Activated T-cell treated with anti-CD3 and anti-CD28 coated beads, Interleukin-2, amount 50 U/mL, for 72 hours (primary cell): ENCODE results near the gene DOP1B. TPM values are rescaled to one million over a fixed set of nuclear protein-coding genes. Genes with fewer than 3 reads are reported as not detected.

Experiments used
- ATAC-seq, 2 donors: fragments of 150-1000 bp; cut with Tn5 transposase; replicated peaks in 1 of 2; 2 replicates each; pipeline ENCODE4 v1.10.0; 2021; ENCODE audit warnings: moderate library complexity in 2 of 2, mild to moderate bottlenecking in 1 of 2
- DNase-seq, 2 donors: peaks; one replicate each; pipeline ENCODE4 v3.0.0; 2021 to 2022; ENCODE audit warnings: mixed read lengths in 1 of 2
- H3K27ac Mint-ChIP-seq: one replicate; pipeline ENCODE4 v1.8.0; 2022; ENCODE audit warnings: mild to moderate bottlenecking, moderate library complexity, mixed read lengths
- H3K27me3 Mint-ChIP-seq: one replicate; pipeline ENCODE4 v1.8.0; 2022; ENCODE audit warnings: low read depth, mixed read lengths
- H3K36me3 Mint-ChIP-seq, 2 donors: one replicate each; pipeline ENCODE4 v1.8.0; 2022; ENCODE audit warnings: mixed read lengths in 2 of 2, mild to moderate bottlenecking in 1 of 2; ENCODE audit not compliant: insufficient read depth in 2 of 2
- H3K4me1 Mint-ChIP-seq: one replicate; pipeline ENCODE4 v1.8.0; 2022; ENCODE audit warnings: low read depth, mixed read lengths
- H3K4me3 Mint-ChIP-seq, 2 donors: one replicate each; pipeline ENCODE4 v1.8.0; 2022; ENCODE audit warnings: mild to moderate bottlenecking in 2 of 2, mixed read lengths in 2 of 2, moderate library complexity in 2 of 2
- H3K9me3 Mint-ChIP-seq, 2 donors: one replicate each; pipeline ENCODE4 v1.8.0; 2022; ENCODE audit warnings: mixed read lengths in 2 of 2
- total RNA-seq, 2 donors: library from RNA; stranded (reverse); gene quantifications; one replicate each; pipeline ENCODE4 v1.2.3, GENCODE V29; 2022

DOP1B gene
- total RNA-seq: 10 to 100 TPM; 18.6 to 20.1 TPM

GRCh38 chr21:36156815-36157670 lies at the start of gene DOP1B:
Gene DOP1B (plus strand): TSS chr21:36156824. CDS start chr21:36164734, 7,910 bp downstream.
- ATAC-seq (peak; percentile 17 to 34), DNase-seq (peak; percentile 63 to 65)
- Mint-ChIP-seq H3K27ac (no peak within 1 kb of the TSS), H3K9me3 (no peaks in the 10 kb centered on the region), H3K36me3 (no peaks in the 10 kb centered on the region), H3K4me1 (peaks cover 25% of the 10 kb centered on the region), H3K4me3 (peak within 1 kb of the TSS; percentile 87 to 90), H3K27me3 (no peaks in the 10 kb centered on the region)

- Mint-ChIP-seq H3K4me1 (peaks cover 22% of the 10 kb centered on the region), H3K27ac (no peak overlapping the region), H3K36me3 (no peaks in the 10 kb centered on the region), H3K27me3 (peaks cover 19% of the 10 kb centered on the region), H3K4me3 (no peak overlapping the region), H3K9me3 (no peaks in the 10 kb centered on the region)
- DNase-seq (no peak), ATAC-seq (no peak)
Observed at GRCh38 chr21:36109868-36110267, 46.8 kb upstream of the DOP1B start.

- H3K4me1 Mint-ChIP-seq: peaks cover 17% of the 10 kb centered on the region
- no peaks in the 10 kb centered on the region for H3K36me3 Mint-ChIP-seq
- ATAC-seq: no peak
- no peak overlapping the region for H3K4me3 Mint-ChIP-seq
- no peak overlapping the region for H3K27ac Mint-ChIP-seq
- DNase-seq: no peak
- no peaks in the 10 kb centered on the region for H3K9me3 Mint-ChIP-seq
- H3K27me3 Mint-ChIP-seq: peaks cover 5% of the 10 kb centered on the region
Observed at GRCh38 chr21:36111238-36111637, 45.4 kb upstream of the DOP1B start.

GRCh38 chr21:36113647-36114428 lies 42.8 kb upstream of the DOP1B start:
- peak in 1 of 2 donors; percentile 62 for DNase-seq
- H3K27ac Mint-ChIP-seq: peak overlapping the region; percentile 91
- no peaks in the 10 kb centered on the region for H3K36me3 Mint-ChIP-seq
- H3K9me3 Mint-ChIP-seq: no peaks in the 10 kb centered on the region
- peak; percentile 39 to 63 for ATAC-seq
- no peaks in the 10 kb centered on the region for H3K27me3 Mint-ChIP-seq
- peaks cover 17% of the 10 kb centered on the region for H3K4me1 Mint-ChIP-seq
- H3K4me3 Mint-ChIP-seq: peak overlapping the region; percentile 63 to 91

GRCh38 chr21:36115138-36115730 lies 41.4 kb upstream of the DOP1B start:
- Mint-ChIP-seq H3K36me3 (no peaks in the 10 kb centered on the region), H3K4me1 (peaks cover 17% of the 10 kb centered on the region), H3K4me3 (no peak overlapping the region), H3K27me3 (no peaks in the 10 kb centered on the region), H3K27ac (no peak overlapping the region), H3K9me3 (no peaks in the 10 kb centered on the region)
- DNase-seq (no peak), ATAC-seq (no peak)

- no peak for DNase-seq
- Mint-ChIP-seq H3K27me3 (no peaks in the 10 kb centered on the region), H3K9me3 (no peaks in the 10 kb centered on the region), H3K27ac (no peak overlapping the region), H3K4me3 (no peak overlapping the region), H3K36me3 (no peaks in the 10 kb centered on the region), H3K4me1 (peaks cover 17% of the 10 kb centered on the region)
- ATAC-seq: no peak
Observed at GRCh38 chr21:36117286-36117741, 39.3 kb upstream of the DOP1B start.

- Mint-ChIP-seq H3K9me3 (no peaks in the 10 kb centered on the region), H3K27me3 (no peaks in the 10 kb centered on the region)
Observed at GRCh38 chr21:36120304-36120888, 36.2 kb upstream of the DOP1B start.

GRCh38 chr21:36122977-36123376 lies 33.6 kb upstream of the DOP1B start:
- H3K4me3 Mint-ChIP-seq: no peak overlapping the region
- H3K36me3 Mint-ChIP-seq: no peaks in the 10 kb centered on the region
- no peaks in the 10 kb centered on the region for H3K27me3 Mint-ChIP-seq
- no peaks in the 10 kb centered on the region for H3K4me1 Mint-ChIP-seq
- no peaks in the 10 kb centered on the region for H3K9me3 Mint-ChIP-seq
- DNase-seq: no peak
- H3K27ac Mint-ChIP-seq: no peak overlapping the region
- ATAC-seq: no peak

More at GRCh38 chr21:36120304-36120888, 36.2 kb upstream of the DOP1B start:
- no peaks in the 10 kb centered on the region for H3K4me1 Mint-ChIP-seq
- H3K36me3 Mint-ChIP-seq: no peaks in the 10 kb centered on the region
- no peak for ATAC-seq
- no peak overlapping the region for H3K4me3 Mint-ChIP-seq
- no peak overlapping the region for H3K27ac Mint-ChIP-seq
- DNase-seq: no peak

GRCh38 chr21:36124395-36124794 lies 32.2 kb upstream of the DOP1B start:
- Mint-ChIP-seq H3K4me1 (peaks cover 4% of the 10 kb centered on the region), H3K9me3 (no peaks in the 10 kb centered on the region), H3K27me3 (no peaks in the 10 kb centered on the region), H3K27ac (no peak overlapping the region), H3K36me3 (no peaks in the 10 kb centered on the region), H3K4me3 (no peak overlapping the region)
- ATAC-seq: no peak
- no peak for DNase-seq

GRCh38 chr21:36125512-36126207 lies 31.0 kb upstream of the DOP1B start:
- Mint-ChIP-seq H3K27me3 (no peaks in the 10 kb centered on the region), H3K4me3 (no peak overlapping the region), H3K36me3 (no peaks in the 10 kb centered on the region), H3K9me3 (no peaks in the 10 kb centered on the region), H3K4me1 (peaks cover 12% of the 10 kb centered on the region), H3K27ac (no peak overlapping the region)
- ATAC-seq: peak; percentile 23 to 37
- DNase-seq: peak; percentile 52 to 59

- Mint-ChIP-seq H3K4me3 (no peak overlapping the region), H3K4me1 (peaks cover 14% of the 10 kb centered on the region), H3K27ac (no peak overlapping the region), H3K36me3 (no peaks in the 10 kb centered on the region), H3K9me3 (no peaks in the 10 kb centered on the region), H3K27me3 (no peaks in the 10 kb centered on the region)
- ATAC-seq (no peak), DNase-seq (no peak)
Observed at GRCh38 chr21:36126208-36126565, 30.4 kb upstream of the DOP1B start.

GRCh38 chr21:36126621-36127110 lies 30.0 kb upstream of the DOP1B start:
- DNase-seq (no peak), ATAC-seq (no peak)
- Mint-ChIP-seq H3K9me3 (no peaks in the 10 kb centered on the region), H3K36me3 (no peaks in the 10 kb centered on the region), H3K4me1 (peaks cover 14% of the 10 kb centered on the region), H3K27ac (no peak overlapping the region), H3K27me3 (no peaks in the 10 kb centered on the region), H3K4me3 (no peak overlapping the region)
